ENCODE data around the gene LRRFIP1. TPM values are rescaled to one million over a fixed set of nuclear protein-coding genes. Genes with fewer than 3 reads are reported as not detected.
A peak's percentile ranks its signal among the peaks of the same experiment; 100 is the strongest.

LRRFIP1 gene
- total and polyA plus RNA-seq, 10 of the 15 experiments (the other 5 are each of a cell fraction or from before 2014, with no cell fraction given) = 36.2 to 120 (median 74.3) TPM

DNA sequence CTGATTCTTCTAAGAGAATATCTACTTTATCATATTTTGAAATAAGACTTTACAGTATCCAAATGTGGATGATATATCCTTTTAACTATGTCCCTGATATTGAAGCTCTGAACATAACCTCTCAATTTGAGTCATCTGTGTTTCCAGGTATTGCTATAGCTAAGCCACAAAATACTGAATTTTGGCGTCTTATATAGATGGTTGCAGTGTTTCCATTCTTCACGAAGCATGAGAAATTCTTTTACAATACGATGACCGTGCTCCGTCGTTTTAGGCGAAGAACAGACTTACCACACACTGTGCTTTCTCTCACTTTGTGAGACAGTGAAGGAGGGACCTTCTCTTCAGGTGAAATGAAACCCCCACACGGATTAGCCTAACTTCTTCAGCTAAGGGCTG lies 45.3 kb downstream of the LRRFIP1 start:
- POLR2A ChIA-PET = interaction anchor here (0.8 to 4.1 kb wide), 7 partner anchors 20 to 160 kb away, joined by 3 to 23 read pairs (median 6); no protein-coding TSS in a partner anchor
- CTCF ChIA-PET = interaction anchor here (0.5 to 12.6 kb wide), 32 partner anchors 7 to 591 kb away, joined by 3 to 298 read pairs (median 4); no protein-coding TSS in a partner anchor
- SMC1A ChIA-PET (ENCODE audit: uncharacterized antibody, unreplicated experiment) = interaction anchor here (0.8 to 12.5 kb wide), 24 partner anchors 8 to 528 kb away, joined by 3 to 155 read pairs (median 6); no protein-coding TSS in a partner anchor
- Histone ChIP-seq H3K36me3 (ENCODE audit: control insufficient read depth in 2 of 2, insufficient read depth in 2 of 2, low read length in 1 of 2) (no peaks in the 10 kb centered on the region), H3K27me3 (replicated peaks in 1 of 2; ENCODE audit: control insufficient read depth in 2 of 2, insufficient read depth in 2 of 2, low read length in 1 of 2) (no peaks in the 10 kb centered on the region), H3K9ac (ENCODE audit: control insufficient read depth, insufficient read depth, low read length) (no peak overlapping the region), H3K27ac (ENCODE audit: control insufficient read depth, insufficient read depth) (no peak overlapping the region), H3K4me1 (ENCODE audit: control insufficient read depth, insufficient read depth, low read length) (peaks cover 59% of the 10 kb centered on the region), H3K4me3 (no peak overlapping the region; the same call in 1 of the 2 replicates), H3K9me3 (replicated peaks; ENCODE audit: control insufficient read depth, insufficient read depth, low read length) (no peaks in the 10 kb centered on the region), H4K20me1 (ENCODE audit: control insufficient read depth, insufficient read depth) (no peaks in the 10 kb centered on the region), H3K4me2 (ENCODE audit: control insufficient read depth, insufficient read depth) (peak overlapping the region; percentile 94), H3K79me2 (ENCODE audit: control insufficient read depth, insufficient read depth, low read length) (no peaks in the 10 kb centered on the region), H2AFZ (ENCODE audit: control insufficient read depth, low read depth, low read length) (peak overlapping the region; percentile 38)
- peak; percentile 61 for FAIRE-seq
- ATAC-seq = no peak
- TF ChIP-seq NFIC (IDR thresholded peaks at IDR 0.05; ENCODE audit: low read depth, low read length) (peak; percentile 25; the same call in 1 of the 2 replicates), JUNB (IDR thresholded peaks at IDR 0.05) (peak; percentile 85), RUNX3 (IDR thresholded peaks at IDR 0.05; ENCODE audit: low read length) (peak; percentile 73), IRF4 (IDR thresholded peaks at IDR 0.05; ENCODE audit: low read depth, low read length) (peak; percentile 53; the same call in 1 of the 2 replicates), EP300 (IDR thresholded peaks at IDR 0.05; ENCODE audit: borderline replicate concordance in 1 of 2, control insufficient read depth in 1 of 2, low read depth in 2 of 2, low read length in 2 of 2) (no peak)
- TF ChIP-seq, protein P1, sequence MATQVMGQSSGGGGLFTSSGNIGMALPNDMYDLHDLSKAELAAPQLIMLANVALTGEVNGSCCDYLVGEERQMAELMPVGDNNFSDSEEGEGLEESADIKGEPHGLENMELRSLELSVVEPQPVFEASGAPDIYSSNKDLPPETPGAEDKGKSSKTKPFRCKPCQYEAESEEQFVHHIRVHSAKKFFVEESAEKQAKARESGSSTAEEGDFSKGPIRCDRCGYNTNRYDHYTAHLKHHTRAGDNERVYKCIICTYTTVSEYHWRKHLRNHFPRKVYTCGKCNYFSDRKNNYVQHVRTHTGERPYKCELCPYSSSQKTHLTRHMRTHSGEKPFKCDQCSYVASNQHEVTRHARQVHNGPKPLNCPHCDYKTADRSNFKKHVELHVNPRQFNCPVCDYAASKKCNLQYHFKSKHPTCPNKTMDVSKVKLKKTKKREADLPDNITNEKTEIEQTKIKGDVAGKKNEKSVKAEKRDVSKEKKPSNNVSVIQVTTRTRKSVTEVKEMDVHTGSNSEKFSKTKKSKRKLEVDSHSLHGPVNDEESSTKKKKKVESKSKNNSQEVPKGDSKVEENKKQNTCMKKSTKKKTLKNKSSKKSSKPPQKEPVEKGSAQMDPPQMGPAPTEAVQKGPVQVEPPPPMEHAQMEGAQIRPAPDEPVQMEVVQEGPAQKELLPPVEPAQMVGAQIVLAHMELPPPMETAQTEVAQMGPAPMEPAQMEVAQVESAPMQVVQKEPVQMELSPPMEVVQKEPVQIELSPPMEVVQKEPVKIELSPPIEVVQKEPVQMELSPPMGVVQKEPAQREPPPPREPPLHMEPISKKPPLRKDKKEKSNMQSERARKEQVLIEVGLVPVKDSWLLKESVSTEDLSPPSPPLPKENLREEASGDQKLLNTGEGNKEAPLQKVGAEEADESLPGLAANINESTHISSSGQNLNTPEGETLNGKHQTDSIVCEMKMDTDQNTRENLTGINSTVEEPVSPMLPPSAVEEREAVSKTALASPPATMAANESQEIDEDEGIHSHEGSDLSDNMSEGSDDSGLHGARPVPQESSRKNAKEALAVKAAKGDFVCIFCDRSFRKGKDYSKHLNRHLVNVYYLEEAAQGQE (IDR thresholded peaks at IDR 0.05; ENCODE audit: low read depth, low read length) = no peak
- 50% methylated on average over 8 of the region's 8 CpGs for WGBS (ENCODE audit: insufficient coverage, insufficient replicate concordance, low lambda C conversion rate, missing lambda C conversion rate)
- no peak for DNase-seq (ENCODE audit: low read depth, low spot score)
- in situ Hi-C loops (cut with MboI) (loop anchor here (5.0 kb wide), 1 partner anchor 70 kb away; no protein-coding TSS in a partner anchor), intact Hi-C loops (cut with micrococcal nuclease; ENCODE audit: unreplicated experiment) (loop anchor here (1.0 kb wide), 1 partner anchor 73 kb away; no protein-coding TSS in a partner anchor)
- no TSS peak for BruUV-seq (replicated peaks)
- RAD21 ChIA-PET (ENCODE audit: unreplicated experiment) = interaction anchor here (0.8 to 11.6 kb wide), 19 partner anchors 9 to 225 kb away, joined by 3 to 209 read pairs (median 3); no protein-coding TSS in a partner anchor

Data from GM12878 (cell line).